HG02973 (cell line): ENCODE results near the gene BIN2.
A peak's percentile ranks its signal among the peaks of the same experiment; 100 is the strongest.

Source experiments
- ATAC-seq: cut with Tn5 transposase; IDR thresholded peaks from one replicate; pipeline ENCODE4 v1.9.1; 2021; ENCODE audit warnings: moderate library complexity; ENCODE audit not compliant: unreplicated experiment

The BIN2 gene

DNA sequence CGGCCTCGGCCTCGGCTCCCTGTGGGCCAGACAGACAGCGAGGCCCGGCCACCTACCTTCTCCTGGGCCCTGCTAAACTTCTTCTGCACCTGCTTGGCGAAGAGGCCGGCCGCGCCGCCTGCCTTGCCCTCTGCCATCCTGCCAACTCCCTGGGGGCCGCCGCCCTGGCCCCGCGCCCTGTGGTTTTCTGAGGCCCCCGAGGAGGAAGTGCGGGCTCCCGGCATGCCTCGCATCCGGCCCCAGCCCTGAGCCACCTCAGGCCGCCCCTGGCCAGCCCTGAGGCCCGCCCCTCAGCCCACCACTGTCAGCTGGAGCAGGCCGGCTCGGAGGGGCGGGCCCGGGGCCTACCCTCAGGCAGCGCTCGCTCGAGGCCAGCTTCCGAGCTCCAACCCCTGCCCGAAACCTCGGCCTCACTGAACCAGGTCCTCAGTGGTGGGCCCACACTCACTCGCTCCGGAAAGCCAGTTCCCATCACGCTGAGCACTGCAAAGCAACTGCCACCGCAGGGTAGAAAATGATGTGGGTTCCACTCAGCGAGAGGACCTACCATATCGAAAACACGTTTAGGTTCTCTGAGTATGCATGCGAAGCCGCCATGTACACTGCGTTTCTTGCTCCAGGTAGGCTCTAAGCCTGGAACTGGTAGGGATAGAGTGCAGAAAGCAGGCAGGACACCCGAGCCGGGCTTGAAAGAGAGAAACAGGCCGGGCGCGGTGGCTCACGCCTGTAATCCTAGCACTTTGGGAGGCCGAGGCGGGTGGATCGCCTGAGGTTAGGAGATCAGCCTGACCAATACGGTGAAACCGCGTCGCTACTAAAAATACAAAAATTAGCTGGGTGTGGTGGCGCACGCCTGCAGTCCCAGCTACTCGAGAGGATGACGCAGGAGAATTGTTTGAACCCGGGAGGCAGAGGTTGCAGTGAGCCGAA, at the start of gene BIN2:
TSS of gene BIN2 (minus strand) at position 209 of the 930 bp plus-strand sequence. CDS start at position 137, 72 bp downstream.
- peak; percentile 49 for ATAC-seq

GRCh38 chr12:51373187-51373586, 49.2 kb upstream of the BIN2 start:
- no peak for ATAC-seq

- ATAC-seq = no peak
These were observed 48.0 kb upstream of the BIN2 start for GRCh38 chr12:51372021-51372420.

DNA sequence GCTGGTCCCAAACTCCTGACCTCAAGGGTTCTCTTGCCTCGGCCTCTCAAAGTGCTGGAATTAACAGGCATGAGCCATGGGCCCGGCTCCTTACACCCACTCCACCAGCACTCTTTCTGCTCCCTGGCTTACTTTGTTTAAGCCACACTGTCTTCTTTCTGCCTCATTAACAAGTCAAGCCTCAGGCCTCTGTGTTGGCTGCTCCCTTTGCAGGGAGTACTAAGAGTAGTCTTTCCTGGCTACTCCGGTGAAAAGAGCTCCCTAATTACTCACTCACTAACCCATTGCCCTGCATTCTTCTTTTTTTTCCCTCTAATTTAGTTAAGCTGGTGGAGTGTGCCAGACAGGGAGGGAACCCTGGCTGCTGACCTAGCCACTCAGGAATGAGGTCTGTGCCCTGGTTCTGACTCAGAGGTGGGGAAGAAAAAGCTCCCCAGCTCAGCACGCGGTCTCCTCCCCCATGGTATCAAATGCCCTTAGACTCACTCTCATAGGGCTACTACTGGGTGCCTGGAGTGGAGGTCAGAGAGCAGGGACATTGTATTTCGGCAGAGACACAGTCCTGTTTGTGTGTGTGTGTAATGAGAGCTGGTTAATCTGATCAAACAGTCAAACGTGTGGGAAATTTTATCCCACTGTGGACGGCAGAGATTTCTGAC, 47.5 kb upstream of the BIN2 start:
- no peak for ATAC-seq

DNA sequence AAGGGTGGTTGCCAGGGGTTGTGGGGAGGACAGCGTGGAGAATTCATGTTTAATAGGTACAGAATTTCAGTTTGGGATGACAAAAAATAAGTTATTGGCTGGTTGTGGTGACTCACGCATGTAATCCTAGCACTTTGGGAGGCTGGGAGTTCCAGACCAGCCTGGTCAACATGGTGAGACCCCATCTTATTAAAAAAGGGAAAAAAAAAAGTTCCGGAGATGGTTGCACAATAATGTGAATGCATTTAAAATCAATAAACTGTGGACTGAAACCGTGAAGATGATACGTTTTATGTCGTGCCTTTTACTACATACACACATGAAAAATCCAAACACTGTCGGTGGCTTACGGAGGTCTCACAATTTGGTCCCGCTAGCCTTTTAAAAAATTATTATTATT, 46.7 kb upstream of the BIN2 start:
- ATAC-seq = no peak

DNA sequence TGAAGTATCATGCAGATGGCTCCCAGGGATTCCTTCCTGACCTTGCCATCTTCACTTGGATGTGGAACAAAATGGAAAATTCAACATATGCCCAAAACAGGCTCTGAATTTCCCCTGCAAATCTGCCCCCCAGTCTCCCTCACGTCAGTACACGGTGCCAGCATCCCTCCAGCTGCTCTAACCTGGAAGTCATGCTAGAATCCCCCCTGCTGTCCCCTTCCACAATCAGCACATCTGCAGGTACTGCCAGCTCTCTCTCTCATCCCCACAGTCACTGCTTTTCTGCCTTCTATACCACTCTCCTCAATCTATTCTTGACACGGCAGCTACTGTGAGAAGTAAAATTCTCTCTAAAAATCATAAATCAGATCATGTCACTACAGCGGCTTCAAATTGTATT, 45.6 kb upstream of the BIN2 start:
- ATAC-seq = no peak

DNA sequence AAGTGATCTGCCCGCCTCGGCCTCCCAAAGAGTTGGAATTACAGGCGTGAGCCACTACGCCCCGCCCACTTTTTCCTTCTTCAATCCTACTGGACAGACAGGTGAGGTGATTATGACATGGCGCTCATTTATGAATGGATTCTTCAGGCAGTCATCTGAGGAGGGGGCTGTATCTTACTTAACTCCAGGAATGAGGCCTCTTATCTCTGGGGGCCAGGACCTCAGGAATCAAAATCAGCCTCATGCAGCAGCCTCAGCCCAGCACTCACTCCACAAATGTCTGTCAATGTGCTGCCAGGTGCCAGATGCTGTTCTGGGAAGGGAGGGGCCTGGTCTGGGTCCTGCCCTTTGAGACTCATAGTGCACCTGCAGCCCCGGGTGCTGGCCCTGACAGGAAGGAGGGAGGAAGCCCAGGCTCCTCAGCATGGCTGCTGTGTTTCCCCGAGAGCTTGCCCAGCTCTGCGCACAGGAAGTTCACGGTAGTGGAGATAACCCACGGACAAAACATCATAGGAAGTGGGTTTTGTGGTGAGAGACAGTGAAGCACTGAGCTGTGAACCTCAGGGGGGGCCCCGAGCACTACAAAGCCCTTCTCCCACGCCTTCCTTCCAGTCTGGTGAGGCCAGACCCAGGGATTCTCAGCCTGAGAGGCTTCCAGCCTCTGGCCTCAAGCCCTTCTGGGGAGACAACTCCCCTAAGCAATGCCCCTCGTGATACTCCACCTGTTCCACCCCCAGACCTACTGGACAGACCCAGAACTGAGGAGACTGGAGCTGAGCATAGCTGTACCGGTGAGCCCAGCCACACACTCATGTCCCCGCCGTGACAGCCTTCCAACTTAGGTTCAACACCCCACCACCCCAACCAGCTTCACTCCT, 44.9 kb upstream of the BIN2 start:
- ATAC-seq = peak; percentile 96

DNA sequence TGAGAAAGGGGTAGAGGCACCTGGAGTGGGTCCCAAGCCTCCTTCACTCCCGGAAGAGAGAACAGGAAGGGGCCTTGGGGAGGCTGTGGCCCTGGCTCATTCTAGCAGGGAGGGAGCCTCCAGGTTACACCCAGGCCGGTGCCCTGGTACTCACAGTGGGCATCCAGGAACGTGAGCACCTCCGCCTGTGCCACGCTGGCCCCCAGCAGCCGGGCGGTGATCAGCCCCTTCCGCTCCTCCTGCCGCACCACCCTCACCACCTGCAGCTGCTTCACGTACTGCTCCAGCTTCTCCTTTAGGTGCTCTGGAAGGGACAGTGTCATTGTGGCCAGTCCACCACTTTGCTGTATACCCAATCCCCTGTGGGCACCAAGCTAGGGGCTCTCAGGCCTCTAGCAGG, 41.3 kb upstream of the BIN2 start:
- no peak for ATAC-seq

DNA sequence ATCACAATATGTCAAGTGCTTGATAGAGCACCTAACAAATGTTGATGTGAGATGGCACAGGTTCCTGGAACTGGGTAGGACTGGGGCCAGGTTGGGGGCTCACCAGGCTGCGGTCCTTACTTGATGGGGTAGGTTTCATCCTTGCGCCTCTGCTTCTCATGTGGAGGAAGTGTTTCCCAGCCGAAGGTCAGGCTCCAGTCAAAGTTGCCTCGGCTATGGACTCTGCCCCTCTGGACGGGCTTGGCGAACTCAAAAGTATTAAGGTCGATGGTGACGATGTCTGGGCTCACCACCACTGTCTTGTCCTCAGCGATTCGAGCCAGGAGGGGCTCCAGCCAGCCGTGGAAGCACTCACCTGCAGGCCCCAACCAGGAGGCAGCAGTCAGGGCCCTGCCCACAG, 40.0 kb upstream of the BIN2 start:
- ATAC-seq = no peak

DNA sequence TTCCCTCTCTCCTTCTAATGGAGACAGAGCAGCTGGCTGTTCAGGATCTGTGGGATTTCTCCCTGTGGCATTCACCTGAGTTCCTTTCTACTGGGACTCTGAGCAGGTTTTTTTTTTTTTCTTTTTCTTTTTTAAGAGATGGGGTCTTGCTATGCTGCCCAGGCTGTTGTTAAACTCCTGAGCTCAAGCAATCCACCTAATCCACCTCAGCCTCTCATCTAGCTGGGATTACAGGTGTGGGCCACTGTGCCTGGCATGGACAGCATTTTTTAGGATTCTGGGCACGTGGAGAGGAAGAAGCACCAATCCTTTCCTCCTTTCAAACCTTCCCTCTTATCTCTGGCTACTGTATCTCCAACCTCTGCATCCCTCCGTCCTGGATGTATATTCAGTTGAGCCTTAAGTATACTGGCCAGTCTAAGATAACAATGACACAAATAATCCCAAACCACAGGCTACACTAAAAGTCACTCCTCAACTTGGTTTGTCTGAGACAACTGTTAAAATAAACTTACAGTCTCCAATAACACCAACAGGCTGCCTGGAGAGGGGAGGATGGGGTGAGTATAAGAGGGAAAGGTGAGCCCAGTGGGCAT, 38.9 kb upstream of the BIN2 start:
- ATAC-seq = no peak

DNA sequence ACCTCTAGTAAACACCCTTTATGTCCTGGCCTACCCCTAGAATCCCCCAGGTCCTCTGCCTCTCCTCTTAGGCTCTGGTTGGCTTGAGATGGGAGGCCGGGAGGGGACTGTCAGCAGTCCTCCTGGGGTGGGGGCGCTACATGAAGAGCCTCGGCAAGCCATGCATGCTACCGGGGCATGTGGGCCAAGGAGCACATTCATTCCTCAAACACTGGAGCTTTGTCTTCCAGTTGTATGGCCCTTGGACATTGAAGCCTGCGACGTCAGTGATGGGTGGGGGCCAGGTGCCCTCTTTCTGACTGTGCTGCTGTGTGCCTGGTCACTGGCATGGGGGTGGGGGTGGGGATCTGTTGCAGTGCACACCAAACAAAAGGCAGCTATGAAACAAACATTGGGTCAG, 38.3 kb upstream of the BIN2 start:
- ATAC-seq = no peak

- no peak for ATAC-seq
These were observed 37.4 kb upstream of the BIN2 start for GRCh38 chr12:51361161-51362016.

GRCh38 chr12:51360315-51360714, 36.3 kb upstream of the BIN2 start:
- no peak for ATAC-seq

GRCh38 chr12:51359851-51360250, 35.9 kb upstream of the BIN2 start:
- ATAC-seq = no peak

- no peak for ATAC-seq
These were observed 34.5 kb upstream of the BIN2 start for GRCh38 chr12:51358496-51358895.

DNA sequence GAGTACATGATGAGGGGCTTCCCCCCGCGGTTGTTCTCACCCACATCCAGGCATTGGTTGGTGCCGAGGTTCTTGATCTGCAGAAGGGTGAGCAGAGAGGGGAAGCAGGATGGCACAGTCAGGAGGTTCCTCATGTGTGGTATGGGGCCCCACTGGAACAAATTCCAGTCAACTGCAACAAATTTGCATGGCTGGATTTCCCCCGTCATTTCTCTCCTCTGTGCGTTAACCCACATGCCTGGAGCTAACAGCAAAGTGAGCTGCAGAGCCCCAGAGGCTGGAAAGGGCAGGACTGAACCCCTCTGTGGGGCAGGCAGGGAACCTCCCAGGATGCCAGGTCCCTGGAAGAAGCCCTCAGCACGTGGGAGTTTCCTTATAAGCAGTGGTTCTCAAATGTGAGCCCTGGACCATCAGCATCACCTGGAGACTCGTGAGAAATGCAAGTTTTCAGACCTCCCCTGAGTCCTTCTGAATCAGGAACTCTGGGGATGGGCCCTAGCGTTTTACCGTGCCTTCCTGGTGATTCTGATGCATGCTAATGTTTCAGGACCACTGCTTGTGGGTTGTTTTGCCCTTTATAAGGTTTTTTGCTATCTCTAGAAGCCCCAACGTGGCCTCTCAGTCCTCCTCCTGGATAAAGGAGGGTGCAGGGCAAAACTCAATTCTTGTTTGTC, 33.5 kb upstream of the BIN2 start:
- no peak for ATAC-seq

DNA sequence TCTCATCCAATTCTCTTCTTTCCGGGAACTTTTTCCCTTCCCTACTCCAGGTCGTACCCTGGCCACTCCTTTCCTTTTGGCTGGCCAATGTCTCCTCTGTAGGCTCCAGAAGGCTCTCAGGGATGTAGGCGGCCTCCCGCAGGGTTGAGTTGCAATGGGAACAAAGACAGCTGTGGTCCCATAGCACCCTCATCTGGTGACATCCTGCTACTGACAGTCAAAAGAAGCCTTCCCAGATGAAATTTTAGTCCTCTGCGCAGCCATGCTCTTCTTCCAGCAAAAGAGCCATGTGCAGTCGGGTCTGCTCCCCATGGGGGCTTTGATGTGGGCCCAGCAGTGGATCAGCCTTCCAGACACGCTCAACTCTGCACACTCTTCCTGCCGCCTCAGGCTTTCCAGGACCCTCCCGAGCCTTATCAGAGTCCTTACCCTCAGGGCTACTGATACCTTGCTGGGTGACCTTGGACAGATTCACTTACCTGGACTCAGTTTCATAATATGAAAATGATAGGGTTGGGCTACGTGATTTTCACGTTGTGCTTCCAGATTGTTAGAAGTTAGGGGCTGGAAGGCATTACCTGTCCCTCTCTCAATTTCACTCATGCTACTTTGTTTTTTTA, 28.0 kb upstream of the BIN2 start:
- ATAC-seq = no peak

DNA sequence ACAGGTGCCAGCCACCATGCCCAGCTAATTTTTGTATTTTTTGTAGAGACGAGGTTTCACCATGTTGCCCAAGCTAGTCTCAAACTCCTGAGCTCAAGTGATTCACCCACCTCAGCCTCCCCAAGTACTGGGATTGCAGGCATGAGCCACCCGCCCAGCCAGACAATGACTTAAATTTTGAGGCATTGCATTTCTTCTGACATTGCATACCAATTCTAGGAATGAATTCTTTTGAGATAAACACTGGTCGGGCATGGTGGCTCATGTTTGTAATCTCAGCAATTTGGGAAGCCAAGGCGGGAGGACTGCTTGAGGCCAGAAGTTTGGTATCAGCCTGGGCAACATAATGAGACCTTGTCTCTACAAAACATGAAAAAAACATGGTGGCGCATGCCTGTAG, 25.1 kb upstream of the BIN2 start:
- ATAC-seq = no peak

- ATAC-seq = no peak
These were observed 24.1 kb upstream of the BIN2 start for GRCh38 chr12:51348116-51348515.
